Naive thymus-derived CD4-positive, alpha-beta T cell (primary cell): ENCODE measurements around the gene LRRC46. TPM values are rescaled to one million over a fixed set of nuclear protein-coding genes. Genes with fewer than 3 reads are reported as not detected.

Experiments
- ATAC-seq: fragments of 150-1000 bp; cut with Tn5 transposase; 2 replicates; pipeline ENCODE4 v1.10.0; 2021; ENCODE audit warnings: mild to moderate bottlenecking, moderate library complexity
- CTCF ChIA-PET: fragments of 350-600 bp; sonication (Branson Sonifier 250); formaldehyde crosslinking; loops from one replicate; lab custom pipeline; 2021; ENCODE audit warnings: antibody characterized with exemption; lab: Charles Lee
- POLR2A ChIA-PET: fragments of 350-600 bp; sonication (Branson Sonifier 250); formaldehyde crosslinking; loops from one replicate; lab custom pipeline; 2021; ENCODE audit warnings: antibody characterized with exemption, inconsistent platforms; lab: Charles Lee
- DNase-seq, 9 donors: peaks; one replicate each; pipeline versions ENCODE4 v3.0.0 to v3.0.0-alpha.2; 2020 to 2022; ENCODE audit warnings: mixed read lengths in 1 of 9
- H3K27ac ChIP-seq: one replicate; pipeline ENCODE4 v1.7.0; 2013; ENCODE audit warnings: mild to moderate bottlenecking, low read depth, low read length, moderate library complexity
- H3K27me3 ChIP-seq, 2 donors: one replicate each; pipeline ENCODE4 v1.7.0; 2013; ENCODE audit warnings: low read length in 2 of 2, mild to moderate bottlenecking in 2 of 2, moderate library complexity in 2 of 2; ENCODE audit not compliant: control insufficient read depth in 2 of 2, insufficient read depth in 2 of 2
- H3K36me3 ChIP-seq, 3 experiments: 1 replicate in 2 of 3; 2 replicates in 1 of 3; pipeline ENCODE4 v1.7.0; 2013; ENCODE audit warnings: low read length in 3 of 3, mild to moderate bottlenecking in 3 of 3, moderate library complexity in 1 of 3; ENCODE audit not compliant: insufficient read depth in 3 of 3, control insufficient read depth in 2 of 3
- H3K4me1 ChIP-seq, 2 donors: one replicate each; pipeline ENCODE4 v1.7.0; 2013; ENCODE audit warnings: low read length in 2 of 2, mild to moderate bottlenecking in 2 of 2, moderate library complexity in 1 of 2; ENCODE audit not compliant: control insufficient read depth in 2 of 2, insufficient read depth in 2 of 2
- H3K4me3 ChIP-seq: 2 replicates; pipeline ENCODE4 v1.7.0; 2013; ENCODE audit warnings: mild to moderate bottlenecking, low read length
- H3K9me3 ChIP-seq, 3 experiments: 1 replicate in 2 of 3; 2 replicates in 1 of 3; pipeline ENCODE4 v1.7.0; 2013; ENCODE audit warnings: low read length in 3 of 3; ENCODE audit not compliant: control insufficient read depth in 2 of 3
- H3K27ac Mint-ChIP-seq, 9 donors: one replicate each; pipeline ENCODE4 v1.8.0; 2020 to 2022; ENCODE audit warnings: mixed read lengths in 9 of 9, mild to moderate bottlenecking in 8 of 9, moderate library complexity in 5 of 9, inconsistent platforms in 2 of 9
- H3K27me3 Mint-ChIP-seq, 5 donors: one replicate each; pipeline ENCODE4 v1.8.0; 2021 to 2022; ENCODE audit warnings: mixed read lengths in 5 of 5, mild to moderate bottlenecking in 1 of 5
- H3K36me3 Mint-ChIP-seq, 5 donors: one replicate each; pipeline ENCODE4 v1.8.0; 2020 to 2022; ENCODE audit warnings: mixed read lengths in 5 of 5, mild to moderate bottlenecking in 3 of 5, inconsistent platforms in 1 of 5
- H3K4me1 Mint-ChIP-seq, 7 donors: one replicate each; pipeline ENCODE4 v1.8.0; 2020 to 2022; ENCODE audit warnings: mixed read lengths in 7 of 7, mild to moderate bottlenecking in 3 of 7, inconsistent platforms in 1 of 7
- H3K4me3 Mint-ChIP-seq, 10 donors: one replicate each; pipeline ENCODE4 v1.8.0; 2020 to 2022; ENCODE audit warnings: mild to moderate bottlenecking in 10 of 10, mixed read lengths in 10 of 10, moderate library complexity in 6 of 10, inconsistent platforms in 2 of 10
- H3K9me3 Mint-ChIP-seq, 11 donors: one replicate each; pipeline ENCODE4 v1.8.0; 2020 to 2022; ENCODE audit warnings: mixed read lengths in 11 of 11, mild to moderate bottlenecking in 4 of 11, inconsistent platforms in 1 of 11, moderate library complexity in 1 of 11
- intact Hi-C, 2 donors: fragments of 100-400 bp; cut with micrococcal nuclease; formaldehyde crosslinking; loops; one replicate each; pipeline ENCODE4 v1.15.1; 2023
- polyA plus RNA-seq, 2 donors: library from polyadenylated mRNA; unstranded; fragments of 300-500 nt; fragmentation: Illumina TruSeq; gene quantifications; one replicate each; pipeline ENCODE4 v1.2.3, GENCODE V29; 2021
- total RNA-seq, 6 experiments: library from RNA in 5 of 6; stranded (reverse) in 5 of 6; gene quantifications; 1 replicate in 5 of 6; 2 replicates in 1 of 6; pipeline ENCODE4 v1.2.3 and lab custom pipeline; 2021 to 2026

Gene LRRC46
- total and polyA plus RNA-seq, 7 experiments from 2014 or later, result 0.20 to 1.8 (median 1.2) TPM

GRCh38 chr17:47844814-47845715 lies 13.6 kb downstream of the LRRC46 start:
- Mint-ChIP-seq H3K27ac (no peak overlapping the region), H3K4me3 (no peak overlapping the region), H3K9me3 (peaks cover 0 to 3% (median 0%) of the 10 kb centered on the region in 11 donors), H3K27me3 (peaks cover 37 to 57% (median 50%) of the 10 kb centered on the region in 5 donors), H3K4me1 (peaks cover 12 to 42% (median 33%) of the 10 kb centered on the region in 7 donors), H3K36me3 (no peaks in the 10 kb centered on the region)
- H3K4me3 ChIP-seq, result no peak overlapping the region
- intact Hi-C loops, result loop anchor here (5.0 to 10.0 kb wide), 4 partner anchors 177 to 772 kb away; partner anchors contain the start of genes HOXB8 (in 1 of the 2) and NFE2L1 (in 1 of the 2)
- H3K4me1 ChIP-seq, result peaks cover 15 to 20% of the 10 kb centered on the region in 2 donors
- no peak for DNase-seq
- H3K9me3 ChIP-seq, result no peaks in the 10 kb centered on the region
- ATAC-seq, result no peak
- H3K27me3 ChIP-seq, result peaks cover 0 to 30% of the 10 kb centered on the region in 2 donors
- peaks cover 0 to 4% (median 0%) of the 10 kb centered on the region in 3 experiments for H3K36me3 ChIP-seq
- ChIA-PET CTCF (interaction anchor here (0.6 to 11.5 kb wide), 3 partner anchors 23 to 44 kb away, joined by 3 to 290 read pairs (median 3); partner anchors contain the start of genes OSBPL7 and SP2), POLR2A (interaction anchor here (0.9 to 6.6 kb wide), 3 partner anchors 23 to 50 kb away, joined by 3 to 38 read pairs (median 3); partner anchors contain the start of gene SP2)
- no peak overlapping the region for H3K27ac ChIP-seq

DNA sequence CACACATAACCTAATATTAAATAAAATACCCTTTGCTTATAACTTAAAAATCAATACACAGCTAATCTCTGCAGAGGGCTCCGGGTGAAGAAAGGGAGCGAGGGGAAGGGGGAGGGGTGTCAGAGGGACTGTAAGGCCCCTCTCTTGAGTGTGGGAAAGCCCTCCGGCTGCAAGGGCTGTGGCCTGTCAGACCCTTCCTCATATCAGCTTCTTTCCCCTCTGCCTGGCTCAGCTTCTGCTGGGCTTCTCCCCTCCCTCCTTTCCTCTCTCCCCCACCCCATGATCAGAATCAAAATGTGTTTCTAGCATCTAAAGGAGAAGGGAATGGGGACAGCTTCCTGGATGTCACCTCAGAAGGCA lies 14.2 kb downstream of the LRRC46 start:
- POLR2A ChIA-PET, result interaction anchor here (0.9 to 6.6 kb wide), 3 partner anchors 23 to 49 kb away, joined by 3 to 38 read pairs (median 3); partner anchors contain the start of gene SP2
- H3K27me3 ChIP-seq, result peaks cover 0 to 30% of the 10 kb centered on the region in 2 donors
- no peak overlapping the region for H3K4me3 ChIP-seq
- CTCF ChIA-PET, result interaction anchor here (11.5 kb wide), 1 partner anchor 43 kb away, joined by 290 read pairs; the partner anchor contains the start of gene SP2
- H3K9me3 ChIP-seq, result no peaks in the 10 kb centered on the region
- Mint-ChIP-seq H3K4me3 (no peak overlapping the region), H3K27me3 (peaks cover 41 to 63% (median 54%) of the 10 kb centered on the region in 5 donors), H3K36me3 (no peaks in the 10 kb centered on the region), H3K4me1 (peaks cover 17 to 43% (median 33%) of the 10 kb centered on the region in 7 donors), H3K9me3 (peaks cover 0 to 5% (median 0%) of the 10 kb centered on the region in 11 donors), H3K27ac (no peak overlapping the region)
- H3K4me1 ChIP-seq, result peaks cover 13 to 19% of the 10 kb centered on the region in 2 donors
- H3K36me3 ChIP-seq, result peaks cover 0 to 4% (median 0%) of the 10 kb centered on the region in 3 experiments
- no peak overlapping the region for H3K27ac ChIP-seq
- intact Hi-C loops, result loop anchor here in 1 of 2 donors (10.0 kb wide), 1 partner anchor 199 kb away; the partner anchor contains the start of gene NFE2L1
- DNase-seq (no peak), ATAC-seq (no peak)

DNA sequence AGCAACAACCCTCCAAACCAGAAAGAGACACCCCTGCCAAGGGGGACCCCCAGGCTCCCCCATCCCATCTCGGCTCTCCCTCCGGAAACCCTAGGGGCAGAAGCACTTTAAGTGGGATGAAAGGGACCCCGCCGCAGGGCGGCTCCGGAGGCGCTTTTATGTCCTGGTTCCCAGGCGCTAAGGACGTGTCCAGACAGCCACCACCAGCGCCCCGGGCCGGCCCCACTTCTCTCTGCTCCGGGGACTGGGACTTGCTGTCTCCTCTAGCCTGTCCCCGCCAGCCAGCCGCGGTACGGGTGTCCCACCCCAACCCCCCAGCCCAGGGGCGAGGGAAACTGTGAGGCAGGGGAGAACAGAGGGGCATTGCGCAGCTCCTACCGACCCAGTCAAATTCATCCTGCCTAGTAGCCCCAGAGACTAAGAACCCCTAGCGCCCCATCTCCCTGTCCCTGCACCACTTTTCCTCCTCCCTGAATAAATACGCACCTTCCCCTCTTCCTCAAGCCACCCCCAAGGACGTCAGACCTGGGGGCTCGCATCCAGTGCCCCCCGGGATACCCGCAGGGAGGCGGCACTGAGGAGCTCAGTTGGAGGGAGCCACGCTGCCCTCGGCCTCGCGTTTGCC lies 15.4 kb downstream of the LRRC46 start:
- Histone ChIP-seq H3K4me3 (no peak overlapping the region), H3K27ac (no peak overlapping the region), H3K9me3 (no peaks in the 10 kb centered on the region), H3K27me3 (peaks cover 0 to 35% of the 10 kb centered on the region in 2 donors), H3K4me1 (peaks cover 8 to 17% of the 10 kb centered on the region in 2 donors), H3K36me3 (no peaks in the 10 kb centered on the region)
- intact Hi-C loops, result loop anchor here in 1 of 2 donors (10.0 kb wide), 1 partner anchor 198 kb away; the partner anchor contains the start of gene NFE2L1
- H3K4me1 Mint-ChIP-seq, result peaks cover 18 to 37% (median 26%) of the 10 kb centered on the region in 7 donors
- CTCF ChIA-PET, result interaction anchor here (0.6 to 11.5 kb wide), 3 partner anchors 10 to 1785 kb away, joined by 4 to 290 read pairs (median 4); partner anchors contain the start of gene SP2
- no peaks in the 10 kb centered on the region for H3K36me3 Mint-ChIP-seq
- DNase-seq (no peak), ATAC-seq (no peak)
- POLR2A ChIA-PET, result interaction anchor here (1.2 to 6.6 kb wide), 3 partner anchors 16 to 48 kb away, joined by 4 to 38 read pairs (median 17); partner anchors contain the start of genes LRRC46, MRPL10 and SP2
- peak overlapping the region in 1 of 9 donors; percentile 17 for H3K27ac Mint-ChIP-seq
- peaks cover 0 to 6% (median 0%) of the 10 kb centered on the region in 11 donors for H3K9me3 Mint-ChIP-seq
- peak overlapping the region in 5 of 10 donors; percentile 2 to 31 (median 26) for H3K4me3 Mint-ChIP-seq
- H3K27me3 Mint-ChIP-seq, result peaks cover 44 to 72% (median 60%) of the 10 kb centered on the region in 5 donors

DNA sequence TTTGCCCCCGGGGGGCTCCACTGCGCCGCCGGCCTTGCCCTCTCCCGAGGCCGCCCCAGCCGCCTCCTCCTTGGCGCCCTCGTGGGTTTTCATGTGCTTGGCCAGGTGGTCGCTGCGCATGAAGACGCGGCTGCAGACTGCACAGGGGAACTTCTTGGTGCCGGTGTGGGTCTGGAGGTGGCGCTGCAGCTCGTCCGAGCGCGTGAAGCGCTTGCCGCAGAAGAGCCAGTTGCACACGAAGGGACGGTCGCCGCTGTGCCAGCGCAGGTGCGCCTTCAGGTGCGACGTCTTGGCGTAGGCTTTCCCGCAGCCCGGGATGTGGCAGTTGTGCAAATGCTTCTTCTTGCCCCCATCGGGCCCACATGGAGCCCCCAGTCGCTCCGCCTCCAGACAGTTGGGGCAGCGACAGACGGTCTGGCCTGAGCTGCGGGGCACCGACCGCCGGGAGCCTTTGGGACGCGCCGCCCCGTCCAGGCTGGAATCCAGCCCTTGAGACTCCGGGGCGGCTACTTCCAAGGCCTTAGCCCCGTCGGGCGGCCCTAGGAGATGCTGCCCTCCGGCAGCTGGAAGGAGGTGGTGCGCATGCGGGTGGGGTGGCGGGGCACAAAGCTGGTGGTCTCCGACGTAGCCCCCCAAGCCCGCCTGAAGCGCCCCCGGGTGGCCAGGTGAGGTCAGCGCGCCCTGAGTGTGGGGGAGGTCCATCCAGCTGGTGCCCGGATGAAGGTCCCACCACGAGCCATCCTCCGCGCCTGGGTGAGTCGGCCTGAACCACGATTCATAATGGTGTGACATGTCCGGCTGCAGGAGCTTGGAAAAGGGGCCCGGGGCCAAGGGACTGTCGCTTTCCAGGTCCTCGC lies 16.1 kb downstream of the LRRC46 start:
- Histone ChIP-seq H3K36me3 (no peaks in the 10 kb centered on the region), H3K4me1 (peaks cover 6 to 17% of the 10 kb centered on the region in 2 donors), H3K4me3 (no peak overlapping the region), H3K27ac (no peak overlapping the region), H3K27me3 (peaks cover 0 to 43% of the 10 kb centered on the region in 2 donors), H3K9me3 (no peaks in the 10 kb centered on the region)
- ATAC-seq, result peak; percentile 41
- peaks cover 0 to 6% (median 0%) of the 10 kb centered on the region in 11 donors for H3K9me3 Mint-ChIP-seq
- H3K27ac Mint-ChIP-seq, result no peak overlapping the region
- ChIA-PET POLR2A (interaction anchor here (0.5 to 6.6 kb wide), 4 partner anchors 16 to 1131 kb away, joined by 3 to 38 read pairs (median 10); partner anchors contain the start of genes LRRC46, MRPL10 and SP2), CTCF (interaction anchor here (0.6 to 11.5 kb wide), 2 partner anchors 41 to 1785 kb away, joined by 4 to 290 read pairs; partner anchors contain the start of gene SP2)
- intact Hi-C loops, result loop anchor here in 1 of 2 donors (10.0 kb wide), 1 partner anchor 197 kb away; the partner anchor contains the start of gene NFE2L1
- peaks cover 51 to 79% (median 68%) of the 10 kb centered on the region in 5 donors for H3K27me3 Mint-ChIP-seq
- peak overlapping the region in 4 of 10 donors; percentile 2 to 31 (median 18) for H3K4me3 Mint-ChIP-seq
- no peak for DNase-seq
- H3K36me3 Mint-ChIP-seq, result no peaks in the 10 kb centered on the region
- peaks cover 21 to 37% (median 26%) of the 10 kb centered on the region in 7 donors for H3K4me1 Mint-ChIP-seq

- ATAC-seq, result no peak
- no peak overlapping the region for H3K4me3 ChIP-seq
- CTCF ChIA-PET, result interaction anchor here (11.5 kb wide), 1 partner anchor 41 kb away, joined by 290 read pairs; the partner anchor contains the start of gene SP2
- POLR2A ChIA-PET, result interaction anchor here (0.5 to 6.6 kb wide), 3 partner anchors 43 to 1132 kb away, joined by 3 to 38 read pairs (median 17); partner anchors contain the start of gene SP2
- DNase-seq, result no peak
- intact Hi-C loops, result loop anchor here in 1 of 2 donors (10.0 kb wide), 1 partner anchor 197 kb away; the partner anchor contains the start of gene NFE2L1
- H3K27ac ChIP-seq, result no peak overlapping the region
- H3K9me3 ChIP-seq, result no peaks in the 10 kb centered on the region
- peaks cover 57 to 85% (median 71%) of the 10 kb centered on the region in 5 donors for H3K27me3 Mint-ChIP-seq
- H3K4me1 Mint-ChIP-seq, result peaks cover 18 to 34% (median 22%) of the 10 kb centered on the region in 7 donors
- H3K4me3 Mint-ChIP-seq, result no peak overlapping the region
- peaks cover 6 to 14% of the 10 kb centered on the region in 2 donors for H3K4me1 ChIP-seq
- H3K36me3 Mint-ChIP-seq, result no peaks in the 10 kb centered on the region
- H3K9me3 Mint-ChIP-seq, result peaks cover 0 to 6% (median 0%) of the 10 kb centered on the region in 11 donors
- peaks cover 2 to 43% of the 10 kb centered on the region in 2 donors for H3K27me3 ChIP-seq
- no peaks in the 10 kb centered on the region for H3K36me3 ChIP-seq
- no peak overlapping the region for H3K27ac Mint-ChIP-seq
These were observed 16.7 kb downstream of the LRRC46 start for GRCh38 chr17:47848198-47848513.
